Loucy (cell line): ENCODE results near the gene SDCCAG8.

ENCODE experiments used
- H2AFZ ChIP-seq: fragments of 200-600 bp; sonication (generic); 2 replicates; pipeline ENCODE4 v1.6.0; 2016; ENCODE audit warnings: antibody characterized with exemption, mild to moderate bottlenecking, low read length, moderate library complexity
- H3F3A ChIP-seq: fragments of 200-600 bp; 2 replicates; pipeline ENCODE4 v1.6.0; 2016; ENCODE audit warnings: antibody characterized with exemption, low read depth, mild to moderate bottlenecking
- H3K27me3 ChIP-seq: fragments of 200-600 bp; sonication (generic); 2 replicates; pipeline ENCODE4 v1.6.1; 2014; ENCODE audit warnings: low read length, mild to moderate bottlenecking; ENCODE audit not compliant: insufficient read depth, poor library complexity, severe bottlenecking
- H3K36me3 ChIP-seq: fragments of 200-600 bp; sonication (generic); 2 replicates; pipeline ENCODE4 v1.6.1; 2016; ENCODE audit warnings: low read length; ENCODE audit not compliant: insufficient read depth
- H3K4me1 ChIP-seq: fragments of 200-600 bp; sonication (generic); 2 replicates; pipeline ENCODE4 v1.5.1; 2014; ENCODE audit warnings: low read length, mild to moderate bottlenecking; ENCODE audit not compliant: insufficient read depth, poor library complexity, severe bottlenecking
- H3K4me2 ChIP-seq: fragments of 200-600 bp; sonication (generic); 2 replicates; pipeline ENCODE4 v1.6.0; 2014; ENCODE audit warnings: antibody characterized with exemption, low read length, low read depth, mild to moderate bottlenecking; ENCODE audit not compliant: poor library complexity, severe bottlenecking
- H3K4me3 ChIP-seq: fragments of 200-600 bp; sonication (generic); 2 replicates; pipeline ENCODE4 v1.5.1; 2014; ENCODE audit warnings: low read length, mild to moderate bottlenecking, mixed read lengths; ENCODE audit not compliant: poor library complexity, severe bottlenecking
- H3K79me2 ChIP-seq: fragments of 200-600 bp; sonication (generic); 2 replicates; pipeline ENCODE4 v1.6.1; 2014; ENCODE audit warnings: low read length; ENCODE audit not compliant: insufficient read depth
- H3K9ac ChIP-seq: fragments of 200-600 bp; sonication (generic); 2 replicates; pipeline ENCODE4 v1.6.0; 2014; ENCODE audit warnings: mild to moderate bottlenecking, low read depth, low read length, moderate library complexity; ENCODE audit not compliant: poor library complexity, severe bottlenecking
- H3K9me2 ChIP-seq: fragments of 200-600 bp; sonication (generic); replicated peaks from 2 replicates; pipeline ENCODE4 v1.6.1; 2016; ENCODE audit warnings: low read depth, low read length, mixed read lengths
- H3K9me3 ChIP-seq: fragments of 200-600 bp; sonication (generic); 2 replicates; pipeline ENCODE4 v1.6.1; 2014; ENCODE audit warnings: mild to moderate bottlenecking, antibody characterized with exemption, low read length, low read depth; ENCODE audit not compliant: insufficient read depth
- H4K20me1 ChIP-seq: fragments of 200-600 bp; sonication (generic); 2 replicates; pipeline ENCODE4 v1.6.0; 2014; ENCODE audit warnings: antibody characterized with exemption, low read length, mild to moderate bottlenecking; ENCODE audit not compliant: insufficient read depth, poor library complexity, severe bottlenecking
- CTCF ChIP-seq: fragments of 200-600 bp; sonication (generic); conservative IDR thresholded peaks from 2 replicates; pipeline ENCODE4 v1.5.1; 2014; ENCODE audit warnings: mild to moderate bottlenecking, antibody characterized with exemption, low read length
- EZH2phosphoT487 ChIP-seq: fragments of 200-600 bp; IDR thresholded peaks from 2 replicates; pipeline ENCODE4 v1.6.1; 2018; ENCODE audit warnings: antibody characterized with exemption, mild to moderate bottlenecking, moderate library complexity, borderline replicate concordance

Gene SDCCAG8

GRCh38 chr1:243409284-243409683, 153.4 kb downstream of the SDCCAG8 start:
- no peak for TF ChIP-seq EZH2phosphoT487
- TF ChIP-seq CTCF: peak; percentile 59
- H2AFZ ChIP-seq: no peak overlapping the region

GRCh38 chr1:243411472-243411871, 155.6 kb downstream of the SDCCAG8 start:
- Histone ChIP-seq H3K9me2 (no peaks in the 10 kb centered on the region), H3K79me2 (no peaks in the 10 kb centered on the region), H3K4me2 (no peak overlapping the region), H4K20me1 (no peaks in the 10 kb centered on the region), H3F3A (no peaks in the 10 kb centered on the region), H2AFZ (no peak overlapping the region), H3K4me3 (no peak overlapping the region), H3K9me3 (no peaks in the 10 kb centered on the region), H3K36me3 (no peaks in the 10 kb centered on the region; the same call in 1 of the 2 replicates), H3K4me1 (peaks cover 8% of the 10 kb centered on the region), H3K27me3 (no peaks in the 10 kb centered on the region), H3K9ac (no peak overlapping the region)
- TF ChIP-seq CTCF (no peak), EZH2phosphoT487 (no peak)

More at GRCh38 chr1:243409284-243409683, 153.4 kb downstream of the SDCCAG8 start:
- H4K20me1 ChIP-seq: no peaks in the 10 kb centered on the region
- peaks cover 7% of the 10 kb centered on the region for H3K4me1 ChIP-seq
- no peak overlapping the region for H3K9ac ChIP-seq
- H3F3A ChIP-seq: no peaks in the 10 kb centered on the region
- no peak overlapping the region for H3K4me2 ChIP-seq
- no peaks in the 10 kb centered on the region for H3K9me3 ChIP-seq
- H3K36me3 ChIP-seq: no peaks in the 10 kb centered on the region; the same call in 1 of the 2 replicates
- H3K79me2 ChIP-seq: no peaks in the 10 kb centered on the region
- H3K9me2 ChIP-seq: no peaks in the 10 kb centered on the region
- H3K27me3 ChIP-seq: no peaks in the 10 kb centered on the region
- H3K4me3 ChIP-seq: no peak overlapping the region

- H3K4me3 ChIP-seq: no peak overlapping the region
- no peaks in the 10 kb centered on the region for H3K9me3 ChIP-seq
- no peaks in the 10 kb centered on the region for H3K79me2 ChIP-seq
- no peaks in the 10 kb centered on the region for H3K27me3 ChIP-seq
- H3K36me3 ChIP-seq: no peaks in the 10 kb centered on the region
- H3K9me2 ChIP-seq: no peaks in the 10 kb centered on the region
- no peak overlapping the region for H3K9ac ChIP-seq
- no peak overlapping the region for H3K4me2 ChIP-seq
- H3K4me1 ChIP-seq: peaks cover 8% of the 10 kb centered on the region
- H2AFZ ChIP-seq: no peak overlapping the region
- H3F3A ChIP-seq: no peaks in the 10 kb centered on the region
- no peak for TF ChIP-seq CTCF
- no peak for TF ChIP-seq EZH2phosphoT487
- H4K20me1 ChIP-seq: no peaks in the 10 kb centered on the region
Measured at GRCh38 chr1:243413431-243414151, 157.8 kb downstream of the SDCCAG8 start.
